AG10803 (cell line): ENCODE measurements around the gene TGFBR1.

ENCODE experiments used
- DNase-seq: peaks from one replicate; pipeline ENCODE4 v3.0.0; 2010; ENCODE audit warnings: low read depth
- H3K4me3 ChIP-seq: 2 replicates; pipeline ENCODE4 v1.5.1; 2011; ENCODE audit warnings: mild to moderate bottlenecking, low read length, control low read depth
- CTCF ChIP-seq: conservative IDR thresholded peaks from 2 replicates; pipeline ENCODE4 v1.5.1; 2011; ENCODE audit warnings: mild to moderate bottlenecking, low read length, control low read depth, inconsistent platforms

The TGFBR1 gene

DNA sequence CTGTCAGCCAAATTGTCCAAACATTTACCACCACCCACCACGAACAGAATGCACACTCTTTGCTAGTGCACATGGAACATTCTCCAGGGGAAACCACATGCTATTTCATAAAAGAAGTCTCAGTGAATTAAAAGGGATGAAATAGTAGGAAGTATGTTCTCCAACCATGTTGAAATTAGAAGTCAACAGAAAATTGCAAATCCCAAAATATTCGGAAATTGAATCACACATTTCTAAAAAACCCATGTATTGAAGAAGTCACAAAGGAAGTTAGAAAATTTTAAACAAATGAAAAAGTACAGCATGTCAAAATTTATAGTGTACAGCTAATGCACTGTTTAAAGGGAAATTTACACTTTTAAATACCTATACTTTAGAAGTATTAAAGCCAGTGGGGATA is 50.8 kb downstream of the TGFBR1 start:
- TF ChIP-seq CTCF = no peak
- DNase-seq = no peak
- no peak overlapping the region for H3K4me3 ChIP-seq

DNA sequence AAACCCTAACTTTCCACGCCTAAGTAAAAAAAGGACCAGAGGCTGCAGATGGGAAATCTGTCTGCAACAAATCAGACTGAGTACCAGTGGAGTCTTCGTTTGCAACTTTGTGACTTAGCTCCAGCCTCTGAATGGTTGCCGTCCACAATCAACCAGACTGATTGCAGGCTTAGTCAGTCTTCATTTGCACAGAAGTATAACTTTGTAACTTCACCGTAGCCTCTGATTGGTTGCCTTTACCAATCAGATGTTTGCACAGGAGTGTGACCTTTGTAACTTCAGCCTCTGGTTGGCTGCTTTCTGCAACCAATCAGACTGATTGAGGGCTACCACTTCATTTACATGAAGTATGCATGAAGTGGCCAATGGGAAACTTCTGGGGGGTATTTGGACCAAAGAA is 53.7 kb downstream of the TGFBR1 start:
- peak; percentile 20 for DNase-seq
- TF ChIP-seq CTCF = no peak
- H3K4me3 ChIP-seq = no peak overlapping the region

- no peak for DNase-seq
- no peak for TF ChIP-seq CTCF
- H3K4me3 ChIP-seq = no peak overlapping the region
These were observed 55.3 kb downstream of the TGFBR1 start for GRCh38 chr9:99160173-99160572.

GRCh38 chr9:99162759-99163364 is 57.9 kb downstream of the TGFBR1 start:
- peak; percentile 36 for DNase-seq

DNA sequence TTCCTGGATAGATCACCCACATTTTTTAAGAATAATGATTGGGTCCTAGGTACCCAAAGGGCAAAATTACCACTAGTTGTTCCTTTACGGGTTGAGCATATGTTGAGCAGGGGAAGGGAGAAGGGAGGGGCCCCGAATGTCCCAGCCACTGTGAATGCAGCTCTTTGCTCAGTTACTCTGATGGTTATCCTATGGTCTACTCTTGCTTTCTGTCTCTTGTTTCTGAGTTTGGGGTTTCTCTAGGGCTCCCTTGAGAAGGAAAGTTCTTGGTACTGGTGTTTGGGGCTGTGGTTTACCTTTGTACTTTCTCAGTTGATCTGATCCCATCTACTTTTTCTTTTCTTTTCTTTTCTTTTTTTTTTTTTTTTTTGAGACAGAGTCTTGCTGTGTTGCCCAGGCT is 61.2 kb downstream of the TGFBR1 start:
- DNase-seq = no peak
- TF ChIP-seq CTCF = no peak
- H3K4me3 ChIP-seq = no peak overlapping the region

More at GRCh38 chr9:99162759-99163364, 57.9 kb downstream of the TGFBR1 start:
- TF ChIP-seq CTCF = peak; percentile 68
- H3K4me3 ChIP-seq = no peak overlapping the region

DNA sequence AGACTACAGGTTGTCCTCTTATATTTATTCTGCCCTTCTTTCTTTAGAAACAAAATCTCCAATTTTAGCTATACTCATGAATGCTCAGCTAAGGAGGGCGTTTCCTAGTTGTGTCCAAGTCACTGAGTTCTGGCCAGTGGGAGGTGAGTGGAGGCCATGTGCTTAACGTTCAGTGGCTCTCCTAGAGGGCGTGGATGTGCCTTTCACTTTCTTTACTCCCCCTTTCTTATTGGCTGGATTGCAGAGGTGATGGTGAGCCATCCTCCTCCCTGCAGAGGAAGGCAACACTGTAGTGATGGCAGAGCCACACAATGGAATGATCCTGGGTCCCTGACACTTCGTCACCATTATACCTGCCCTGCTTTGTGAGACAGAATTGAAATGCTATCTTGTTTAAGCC is 62.2 kb downstream of the TGFBR1 start:
- H3K4me3 ChIP-seq = no peak overlapping the region
- no peak for TF ChIP-seq CTCF
- DNase-seq = no peak

DNA sequence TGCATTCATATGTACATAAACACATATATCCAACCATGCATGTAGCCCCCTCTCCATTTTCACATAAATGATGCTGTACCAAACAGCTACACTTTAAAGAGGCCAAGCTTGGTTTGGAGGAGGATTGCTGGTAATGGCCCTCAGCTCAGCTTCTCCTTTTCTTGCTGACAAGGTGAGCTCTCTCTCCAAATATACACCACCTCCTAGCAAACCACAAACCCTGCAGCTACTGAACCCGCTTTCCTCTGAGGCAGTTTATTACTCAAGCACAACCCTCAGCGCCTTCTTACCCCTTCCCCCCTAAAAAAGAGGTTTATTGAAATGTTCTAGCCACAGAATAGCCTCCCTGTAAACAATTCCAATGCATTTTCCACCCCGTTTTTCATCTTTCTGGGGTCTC is 62.8 kb downstream of the TGFBR1 start:
- no peak overlapping the region for H3K4me3 ChIP-seq
- no peak for DNase-seq
- TF ChIP-seq CTCF = no peak
